UCSD-AML1 (cell line): ENCODE measurements around the gene GIGYF2.
A peak's percentile ranks its signal among the peaks of the same experiment; 100 is the strongest.
"Not testable (repeated sequence)": the region's sequence is repeated elsewhere in the genome, so short reads cannot be mapped to it uniquely, and the experiment has no call there.

Experiments used
- DNase-seq: peaks from one replicate; lab custom pipeline; 2025; ENCODE audit not compliant: unreplicated experiment; lab: John Stamatoyannopoulos, UW

Gene GIGYF2

GRCh38 chr2:232697059-232697806 is at the start of gene GIGYF2:
GIGYF2 (plus strand) TSS chr2:232697331; CDS start chr2:232735198, 37,867 bp downstream.
- DNase-seq: peak; percentile 97

GRCh38 chr2:232649033-232649432 is 48.1 kb upstream of the GIGYF2 start:
- DNase-seq: no peak

GRCh38 chr2:232652505-232652851 is 44.7 kb upstream of the GIGYF2 start:
- no peak for DNase-seq

GRCh38 chr2:232653441-232653840 is 43.7 kb upstream of the GIGYF2 start:
- DNase-seq: no peak

DNA sequence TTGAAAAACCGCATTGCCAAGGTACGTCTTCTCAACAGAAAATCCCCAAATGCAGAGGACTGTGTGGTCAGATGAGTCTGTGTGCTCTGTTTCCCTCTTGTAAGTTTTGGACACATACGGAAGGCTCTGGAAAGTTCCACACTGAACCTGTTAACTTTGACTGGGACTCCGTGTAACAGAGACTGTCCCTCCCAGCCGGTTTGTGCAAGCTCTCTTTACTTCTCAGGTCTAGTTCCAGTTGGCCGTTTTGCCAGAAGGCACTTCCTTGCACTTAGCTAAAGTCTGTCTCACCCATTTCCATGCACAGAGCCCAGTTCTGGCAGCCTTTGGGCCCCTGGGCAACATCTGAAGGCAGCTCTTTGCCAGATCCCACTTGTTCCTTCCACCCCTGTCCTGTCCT is 41.7 kb upstream of the GIGYF2 start:
- no peak for DNase-seq

- no peak for DNase-seq
Observed at GRCh38 chr2:232658217-232658785, 38.8 kb upstream of the GIGYF2 start.

DNA sequence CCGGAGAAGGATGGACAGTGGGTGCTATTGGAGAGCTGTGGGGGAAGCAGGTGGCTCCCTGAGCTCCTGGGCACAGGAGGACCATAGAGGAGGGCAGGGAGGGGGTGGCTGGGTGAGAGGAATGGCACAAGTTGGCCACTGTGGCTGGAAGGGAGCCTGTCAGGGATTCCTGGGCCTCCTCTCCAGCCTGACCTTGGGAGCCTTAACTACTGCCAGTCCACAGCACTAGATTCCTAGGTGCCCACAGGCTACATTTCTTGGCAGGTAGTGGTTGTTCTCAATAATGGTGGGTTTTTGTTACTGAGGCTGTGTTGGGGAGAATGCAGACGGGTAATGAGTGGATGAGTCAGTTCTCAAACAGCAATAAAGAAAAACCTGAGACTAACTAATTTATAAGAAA is 37.8 kb upstream of the GIGYF2 start:
- DNase-seq: no peak

GRCh38 chr2:232662486-232663260 is 34.5 kb upstream of the GIGYF2 start:
- no peak for DNase-seq

- DNase-seq: no peak
Observed at GRCh38 chr2:232666051-232666805, 30.9 kb upstream of the GIGYF2 start.

- DNase-seq: no peak
Observed at GRCh38 chr2:232667989-232668583, 29.0 kb upstream of the GIGYF2 start.

GRCh38 chr2:232668805-232669444 is 28.2 kb upstream of the GIGYF2 start:
- DNase-seq: peak; percentile 24

DNA sequence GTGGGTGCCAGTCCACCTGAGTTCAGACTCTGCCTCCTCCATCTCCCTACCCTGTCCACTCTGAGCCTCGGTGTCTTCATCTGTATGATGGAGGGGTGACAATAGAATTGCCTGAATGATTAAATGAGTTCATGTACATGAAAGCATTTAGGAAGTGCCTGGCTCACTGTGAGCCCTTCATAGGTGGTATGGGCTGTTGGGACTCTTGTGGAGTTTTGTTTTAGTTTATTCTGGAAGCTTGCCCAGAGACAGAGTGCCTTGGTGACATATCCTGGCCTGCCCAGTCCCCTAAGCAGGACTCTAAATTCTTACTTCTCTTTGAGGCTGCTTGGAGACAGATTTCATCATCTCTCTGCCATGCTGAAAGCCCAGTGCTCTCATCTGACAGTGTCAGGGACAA is 24.5 kb upstream of the GIGYF2 start:
- DNase-seq: no peak

GRCh38 chr2:232674491-232674890 is 22.6 kb upstream of the GIGYF2 start:
- no peak for DNase-seq

GRCh38 chr2:232675381-232675780 is 21.8 kb upstream of the GIGYF2 start:
- DNase-seq: no peak

DNA sequence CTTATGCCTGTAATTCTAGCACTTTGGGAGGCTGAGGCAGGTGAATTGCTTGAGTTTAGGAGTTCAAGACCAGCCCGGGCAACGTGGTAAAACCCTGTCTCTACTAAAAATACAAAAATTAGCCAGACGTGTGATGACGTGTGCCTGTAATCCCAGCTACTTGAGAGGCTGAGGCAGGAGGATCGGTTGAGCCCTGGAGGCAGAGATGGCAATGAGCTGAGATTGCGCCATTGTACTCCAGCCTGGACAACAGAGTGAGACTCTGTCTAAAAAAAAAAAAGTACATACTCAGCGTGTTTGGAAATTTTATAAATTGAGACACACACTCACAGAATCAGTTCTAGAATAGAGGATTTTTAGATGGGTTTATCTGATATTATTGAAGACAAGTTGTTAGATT is 17.1 kb upstream of the GIGYF2 start:
- no peak for DNase-seq

DNA sequence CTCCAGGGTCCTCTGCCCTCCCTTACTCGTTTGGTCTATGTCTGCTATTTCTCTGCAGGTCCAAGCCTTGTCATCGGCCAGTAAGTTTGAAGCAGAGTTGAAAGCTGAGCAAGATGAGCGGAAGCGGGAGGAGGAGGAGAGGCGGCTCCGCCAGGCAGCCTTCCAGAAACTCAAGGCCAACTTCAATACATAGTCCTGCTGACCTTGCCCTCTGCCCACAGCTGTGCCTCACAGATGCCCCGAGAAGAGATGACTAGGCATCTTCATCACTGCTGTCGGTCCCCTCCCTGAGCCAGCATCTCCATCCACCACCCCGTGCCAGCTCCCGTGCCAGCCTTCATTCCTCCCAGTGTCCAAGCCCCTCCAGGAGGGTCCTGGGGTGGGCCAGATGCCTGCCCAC is 15.6 kb upstream of the GIGYF2 start:
- DNase-seq: no peak

DNA sequence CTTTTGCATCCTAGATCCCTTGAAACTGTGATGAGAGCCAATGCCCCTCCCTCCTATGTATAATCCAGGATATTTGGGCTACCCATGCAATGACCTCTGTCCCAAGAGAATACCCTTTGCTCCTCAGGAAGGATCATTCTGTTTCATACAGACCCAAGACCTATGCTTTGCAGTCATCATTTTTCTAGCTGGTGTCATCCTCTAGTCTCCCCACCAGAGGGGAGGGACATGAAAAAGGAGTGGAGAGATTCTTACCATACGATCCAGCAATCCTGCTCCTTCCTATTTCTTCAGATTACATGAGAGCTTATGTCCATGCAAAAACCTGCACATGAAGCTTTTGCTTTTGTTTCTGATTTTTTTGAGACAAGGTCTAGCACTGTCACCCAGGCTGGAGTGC is 13.8 kb upstream of the GIGYF2 start:
- no peak for DNase-seq

GRCh38 chr2:232685391-232685790 is 11.7 kb upstream of the GIGYF2 start:
- DNase-seq: not testable (repeated sequence)

DNA sequence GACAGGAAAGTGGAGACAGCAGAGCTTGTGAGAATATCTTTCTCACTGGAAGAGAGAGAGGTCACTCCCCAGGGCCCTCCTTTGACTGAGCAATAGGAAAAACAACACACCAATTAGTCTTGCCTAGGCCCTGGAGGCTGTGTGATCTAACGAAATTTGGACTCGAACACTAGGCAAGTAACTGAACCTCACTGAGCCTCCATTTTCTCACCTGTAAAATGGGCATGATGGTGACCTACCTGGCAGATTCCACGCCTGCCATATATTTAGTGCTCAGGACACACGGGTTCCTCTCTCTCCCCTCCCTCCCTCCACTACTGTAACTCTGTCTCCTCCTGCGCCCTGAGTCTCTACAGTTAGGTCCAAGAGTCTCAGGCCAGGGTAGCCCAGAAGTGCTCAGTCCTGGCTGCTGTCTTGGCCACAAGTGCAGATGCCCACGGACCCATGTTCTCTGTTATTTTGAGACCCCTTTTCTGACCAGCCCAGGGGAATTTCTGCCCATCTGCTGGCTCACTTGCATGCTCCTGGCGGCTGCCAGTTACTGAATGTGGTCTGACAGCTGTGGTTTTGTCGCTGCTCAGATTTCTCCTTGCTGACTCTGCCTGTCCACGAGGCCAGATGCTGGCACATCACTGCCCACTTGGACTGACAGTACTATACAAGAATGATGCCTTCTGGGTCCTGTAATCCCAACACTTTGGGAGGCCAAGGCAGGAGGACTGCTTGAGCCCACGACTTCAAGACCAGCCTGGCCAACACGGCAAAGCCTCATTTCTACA is 9.6 kb upstream of the GIGYF2 start:
- no peak for DNase-seq

GRCh38 chr2:232688201-232688600 is 8.9 kb upstream of the GIGYF2 start:
- DNase-seq: no peak
